Epithelial cell of proximal tubule (primary cell): ENCODE results near the gene SNAP25. TPM values are rescaled to one million over a fixed set of nuclear protein-coding genes. Genes with fewer than 3 reads are reported as not detected.

ENCODE experiments used
- DNase-seq: peaks from one replicate; pipeline ENCODE4 v3.0.0-alpha.2; 2011; ENCODE audit warnings: low read depth
- H3K4me3 ChIP-seq: 2 replicates; pipeline ENCODE4 v1.5.1; 2011; ENCODE audit warnings: low read depth, mild to moderate bottlenecking, low read length
- total RNA-seq: library from RNA; depleted of rRNA; stranded (reverse); fragments of >200 nt; gene quantifications from 2 replicates; pipeline ENCODE4 v1.2.3, GENCODE V29; 2015
- TF ChIP-seq, protein P1 (sequence below): conservative IDR thresholded peaks from 2 replicates; pipeline ENCODE4 v1.5.1; 2012; ENCODE audit warnings: low read depth, mild to moderate bottlenecking, low read length

The SNAP25 gene
- total RNA-seq, 1 donor from 2014 or later, result 1.4 TPM

- H3K4me3 ChIP-seq, result no peak overlapping the region
- DNase-seq, result no peak
- TF ChIP-seq, protein P1, sequence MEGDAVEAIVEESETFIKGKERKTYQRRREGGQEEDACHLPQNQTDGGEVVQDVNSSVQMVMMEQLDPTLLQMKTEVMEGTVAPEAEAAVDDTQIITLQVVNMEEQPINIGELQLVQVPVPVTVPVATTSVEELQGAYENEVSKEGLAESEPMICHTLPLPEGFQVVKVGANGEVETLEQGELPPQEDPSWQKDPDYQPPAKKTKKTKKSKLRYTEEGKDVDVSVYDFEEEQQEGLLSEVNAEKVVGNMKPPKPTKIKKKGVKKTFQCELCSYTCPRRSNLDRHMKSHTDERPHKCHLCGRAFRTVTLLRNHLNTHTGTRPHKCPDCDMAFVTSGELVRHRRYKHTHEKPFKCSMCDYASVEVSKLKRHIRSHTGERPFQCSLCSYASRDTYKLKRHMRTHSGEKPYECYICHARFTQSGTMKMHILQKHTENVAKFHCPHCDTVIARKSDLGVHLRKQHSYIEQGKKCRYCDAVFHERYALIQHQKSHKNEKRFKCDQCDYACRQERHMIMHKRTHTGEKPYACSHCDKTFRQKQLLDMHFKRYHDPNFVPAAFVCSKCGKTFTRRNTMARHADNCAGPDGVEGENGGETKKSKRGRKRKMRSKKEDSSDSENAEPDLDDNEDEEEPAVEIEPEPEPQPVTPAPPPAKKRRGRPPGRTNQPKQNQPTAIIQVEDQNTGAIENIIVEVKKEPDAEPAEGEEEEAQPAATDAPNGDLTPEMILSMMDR, result no peak
Observed at GRCh38 chr20:10300582-10301446, 82.2 kb downstream of the SNAP25 start.

DNA sequence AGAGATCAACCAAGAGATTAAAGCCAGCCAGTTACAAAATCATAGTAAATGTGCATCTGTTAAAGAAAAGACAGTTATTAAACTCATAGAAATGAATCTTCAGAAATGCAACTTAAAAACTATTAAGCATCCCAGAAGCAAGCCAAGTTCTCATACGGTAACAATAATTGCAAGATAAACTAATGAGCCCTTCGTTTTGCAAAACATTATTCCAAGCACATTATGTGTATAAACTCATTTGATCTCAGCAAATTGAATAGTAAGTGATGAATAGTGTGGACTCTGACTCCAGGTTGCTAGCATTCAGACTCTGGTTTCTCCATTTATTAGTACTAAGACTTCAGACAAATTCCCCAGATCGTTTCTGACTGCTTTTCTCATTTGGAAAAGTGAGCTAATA, 85.2 kb downstream of the SNAP25 start:
- TF ChIP-seq, protein P1, result no peak
- no peak for DNase-seq
- no peak overlapping the region for H3K4me3 ChIP-seq

DNA sequence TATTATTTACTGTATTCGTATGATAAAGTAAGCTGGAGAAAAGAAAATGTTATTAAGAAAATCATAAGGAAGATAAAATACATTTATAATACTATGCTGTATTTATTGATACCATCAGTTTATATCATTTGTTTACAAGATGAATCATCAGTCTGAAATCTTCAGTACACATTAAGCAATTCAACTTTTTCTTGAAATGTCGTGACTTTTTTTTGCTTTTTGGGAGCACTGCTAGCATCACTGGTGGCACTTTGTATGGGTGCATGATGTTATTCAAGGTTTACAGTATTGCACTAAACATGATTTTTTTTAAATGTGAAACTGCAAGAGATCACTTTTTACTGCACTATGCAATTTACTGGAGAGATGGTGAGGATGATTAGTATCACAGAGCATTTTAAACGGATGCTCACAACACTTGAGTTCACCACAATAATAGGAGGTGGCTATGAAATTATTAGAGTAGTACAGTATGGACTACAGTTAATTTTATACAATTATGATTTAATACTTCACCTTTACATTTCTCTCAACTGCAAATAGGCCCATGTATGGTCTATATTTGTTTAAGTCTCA, 85.9 kb downstream of the SNAP25 start:
- DNase-seq, result no peak
- TF ChIP-seq, protein P1, result no peak

DNA sequence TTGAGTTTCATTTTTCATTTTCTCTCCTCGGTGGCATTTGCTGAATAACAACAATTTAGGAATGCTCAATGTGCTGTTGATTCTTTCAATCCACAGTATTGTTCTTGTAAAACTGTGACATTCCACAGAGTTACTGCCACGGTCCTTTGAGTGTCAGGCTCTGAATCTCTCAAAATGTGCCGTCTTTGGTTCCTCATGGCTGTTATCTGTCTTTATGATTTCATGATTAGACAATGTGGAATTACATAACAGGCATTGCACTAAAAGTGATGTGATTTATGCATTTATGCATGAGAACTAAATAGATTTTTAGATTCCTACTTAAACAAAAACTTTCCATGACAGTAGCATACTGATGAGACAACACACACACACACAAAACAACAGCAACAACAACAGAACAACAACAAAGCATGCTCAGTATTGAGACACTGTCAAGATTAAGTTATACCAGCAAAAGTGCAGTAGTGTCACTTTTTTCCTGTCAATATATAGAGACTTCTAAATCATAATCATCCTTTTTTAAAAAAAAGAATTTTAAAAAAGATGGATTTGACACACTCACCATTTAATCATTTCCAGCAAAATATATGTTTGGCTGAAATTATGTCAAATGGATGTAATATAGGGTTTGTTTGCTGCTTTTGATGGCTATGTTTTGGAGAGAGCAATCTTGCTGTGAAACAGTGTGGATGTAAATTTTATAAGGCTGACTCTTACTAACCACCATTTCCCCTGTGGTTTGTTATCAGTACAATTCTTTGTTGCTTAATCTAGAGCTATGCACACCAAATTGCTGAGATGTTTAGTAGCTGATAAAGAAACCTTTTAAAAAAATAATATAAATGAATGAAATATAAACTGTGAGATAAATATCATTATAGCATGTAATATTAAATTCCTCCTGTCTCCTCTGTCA, 88.1 kb downstream of the SNAP25 start:
- H3K4me3 ChIP-seq, result no peak overlapping the region
- TF ChIP-seq, protein P1, result no peak
- DNase-seq, result no peak

More for the DNA sequence above, 85.9 kb downstream of the SNAP25 start:
- H3K4me3 ChIP-seq, result no peak overlapping the region

- H3K4me3 ChIP-seq, result no peak overlapping the region
- DNase-seq, result no peak
- TF ChIP-seq, protein P1, result no peak
Observed at GRCh38 chr20:10307359-10307735, 88.7 kb downstream of the SNAP25 start.

DNA sequence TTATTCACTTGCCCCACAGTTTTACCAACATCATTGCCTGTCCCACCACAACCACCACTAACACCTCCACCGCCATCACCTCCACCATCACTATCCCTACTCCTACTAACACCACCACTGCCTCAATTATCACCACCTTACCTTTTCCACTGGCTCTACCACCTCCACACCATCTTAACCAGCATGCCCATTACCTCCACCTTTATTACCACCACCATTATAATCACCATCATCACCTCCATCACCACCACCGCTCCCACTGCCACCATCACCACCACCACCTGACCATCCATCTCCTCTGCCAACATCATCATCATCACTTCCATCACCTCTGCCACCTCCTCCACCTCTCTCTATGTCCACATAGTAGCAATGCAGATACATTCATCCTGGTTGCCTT, 90.0 kb downstream of the SNAP25 start:
- TF ChIP-seq, protein P1, result no peak
- DNase-seq, result no peak
- no peak overlapping the region for H3K4me3 ChIP-seq
